ENCODE data around the gene LRP1-AS.

DNA sequence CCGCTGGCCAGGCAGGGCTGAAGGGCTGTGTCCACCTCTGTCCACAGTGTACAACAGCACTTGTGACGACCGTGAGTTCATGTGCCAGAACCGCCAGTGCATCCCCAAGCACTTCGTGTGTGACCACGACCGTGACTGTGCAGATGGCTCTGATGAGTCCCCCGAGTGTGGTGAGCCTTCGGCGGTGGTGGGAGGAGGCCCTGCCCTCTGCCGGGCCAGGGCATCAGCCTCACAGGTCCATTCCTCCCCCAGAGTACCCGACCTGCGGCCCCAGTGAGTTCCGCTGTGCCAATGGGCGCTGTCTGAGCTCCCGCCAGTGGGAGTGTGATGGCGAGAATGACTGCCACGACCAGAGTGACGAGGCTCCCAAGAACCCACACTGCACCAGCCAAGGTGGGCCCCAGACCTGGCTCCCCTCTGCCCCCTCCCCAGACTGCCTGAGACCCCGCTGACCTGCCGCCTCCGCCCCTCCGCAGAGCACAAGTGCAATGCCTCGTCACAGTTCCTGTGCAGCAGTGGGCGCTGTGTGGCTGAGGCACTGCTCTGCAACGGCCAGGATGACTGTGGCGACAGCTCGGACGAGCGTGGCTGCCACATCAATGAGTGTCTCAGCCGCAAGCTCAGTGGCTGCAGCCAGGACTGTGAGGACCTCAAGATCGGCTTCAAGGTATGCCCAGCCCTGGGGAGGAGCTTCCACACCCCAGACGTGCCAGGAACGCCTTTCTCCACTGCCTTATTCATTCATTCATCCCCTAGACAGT lies 48.4 kb upstream of the LRP1-AS start:
- TF ChIP-seq, protein P1, sequence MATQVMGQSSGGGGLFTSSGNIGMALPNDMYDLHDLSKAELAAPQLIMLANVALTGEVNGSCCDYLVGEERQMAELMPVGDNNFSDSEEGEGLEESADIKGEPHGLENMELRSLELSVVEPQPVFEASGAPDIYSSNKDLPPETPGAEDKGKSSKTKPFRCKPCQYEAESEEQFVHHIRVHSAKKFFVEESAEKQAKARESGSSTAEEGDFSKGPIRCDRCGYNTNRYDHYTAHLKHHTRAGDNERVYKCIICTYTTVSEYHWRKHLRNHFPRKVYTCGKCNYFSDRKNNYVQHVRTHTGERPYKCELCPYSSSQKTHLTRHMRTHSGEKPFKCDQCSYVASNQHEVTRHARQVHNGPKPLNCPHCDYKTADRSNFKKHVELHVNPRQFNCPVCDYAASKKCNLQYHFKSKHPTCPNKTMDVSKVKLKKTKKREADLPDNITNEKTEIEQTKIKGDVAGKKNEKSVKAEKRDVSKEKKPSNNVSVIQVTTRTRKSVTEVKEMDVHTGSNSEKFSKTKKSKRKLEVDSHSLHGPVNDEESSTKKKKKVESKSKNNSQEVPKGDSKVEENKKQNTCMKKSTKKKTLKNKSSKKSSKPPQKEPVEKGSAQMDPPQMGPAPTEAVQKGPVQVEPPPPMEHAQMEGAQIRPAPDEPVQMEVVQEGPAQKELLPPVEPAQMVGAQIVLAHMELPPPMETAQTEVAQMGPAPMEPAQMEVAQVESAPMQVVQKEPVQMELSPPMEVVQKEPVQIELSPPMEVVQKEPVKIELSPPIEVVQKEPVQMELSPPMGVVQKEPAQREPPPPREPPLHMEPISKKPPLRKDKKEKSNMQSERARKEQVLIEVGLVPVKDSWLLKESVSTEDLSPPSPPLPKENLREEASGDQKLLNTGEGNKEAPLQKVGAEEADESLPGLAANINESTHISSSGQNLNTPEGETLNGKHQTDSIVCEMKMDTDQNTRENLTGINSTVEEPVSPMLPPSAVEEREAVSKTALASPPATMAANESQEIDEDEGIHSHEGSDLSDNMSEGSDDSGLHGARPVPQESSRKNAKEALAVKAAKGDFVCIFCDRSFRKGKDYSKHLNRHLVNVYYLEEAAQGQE (IDR thresholded peaks at IDR 0.05; ENCODE audit: insufficient read depth in 1 of 2, low read depth in 2 of 2, low read length in 2 of 2) = no peak
- TF ChIP-seq POLR2AphosphoS5 (IDR thresholded peaks at IDR 0.05; ENCODE audit: low read depth, low read length) = no peak

All from PFSK-1 (cell line).